AG09309 (cell line): Measurements from ENCODE around the gene PUS1.

Experiments
- DNase-seq: peaks from one replicate; pipeline ENCODE4 v3.0.0-alpha.2; 2010; ENCODE audit warnings: low read depth
- H3K4me3 ChIP-seq: 2 replicates; pipeline ENCODE4 v1.5.1; 2011; ENCODE audit warnings: mild to moderate bottlenecking, low read depth, low read length, moderate library complexity; ENCODE audit not compliant: control insufficient read depth
- TF ChIP-seq, protein P1 (sequence below): IDR thresholded peaks from 2 replicates; pipeline ENCODE4 v1.5.1; 2011; ENCODE audit warnings: mild to moderate bottlenecking, low read depth, low read length, inconsistent platforms; ENCODE audit not compliant: insufficient read depth, control insufficient read depth; ENCODE audit errors: missing control alignments

The PUS1 gene

DNA sequence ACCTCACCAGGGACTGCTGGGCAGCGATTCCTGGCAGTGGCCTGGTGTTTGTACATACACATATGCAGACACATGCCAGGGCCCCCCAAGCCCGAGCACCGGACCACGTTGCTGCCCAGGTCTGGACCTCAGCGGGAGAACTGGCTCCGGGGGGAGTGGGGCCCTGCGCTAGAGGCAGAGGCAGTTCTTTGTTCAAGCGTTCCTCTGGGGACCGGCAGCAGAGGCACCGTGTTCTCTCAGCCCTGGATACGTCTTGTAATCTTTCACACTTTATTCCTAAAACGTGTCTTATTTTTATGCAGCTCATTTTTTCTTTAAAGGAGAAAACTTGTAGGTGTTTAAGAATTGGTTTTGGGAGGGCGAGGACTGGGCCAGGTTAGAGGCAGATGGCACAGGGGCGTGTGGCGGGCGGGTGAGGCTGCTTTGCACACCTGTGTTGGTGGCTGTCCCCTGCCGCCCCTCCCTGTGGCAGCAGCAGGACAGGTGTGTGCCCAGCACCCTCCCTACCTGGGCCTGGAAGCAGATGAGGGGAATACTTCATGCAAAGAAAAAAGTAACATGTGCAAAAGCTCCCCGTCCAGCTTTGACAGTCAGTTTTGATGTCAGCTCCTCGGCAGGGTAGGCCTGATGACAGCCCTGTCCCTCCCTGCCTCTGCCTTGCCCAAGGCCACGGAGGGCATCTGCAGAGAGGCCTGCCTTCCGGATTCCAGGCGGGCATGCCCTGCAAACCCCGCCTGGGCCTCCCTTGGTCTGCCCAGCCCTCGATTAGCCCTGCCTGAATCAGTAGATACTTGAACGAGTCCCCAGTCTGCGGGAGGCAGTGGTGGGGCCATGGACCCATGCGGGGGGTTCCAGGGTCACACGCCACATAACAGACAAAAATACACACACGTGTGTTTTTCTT, 7.0 kb upstream of the PUS1 start:
- H3K4me3 ChIP-seq: no peak overlapping the region
- TF ChIP-seq, protein P1, sequence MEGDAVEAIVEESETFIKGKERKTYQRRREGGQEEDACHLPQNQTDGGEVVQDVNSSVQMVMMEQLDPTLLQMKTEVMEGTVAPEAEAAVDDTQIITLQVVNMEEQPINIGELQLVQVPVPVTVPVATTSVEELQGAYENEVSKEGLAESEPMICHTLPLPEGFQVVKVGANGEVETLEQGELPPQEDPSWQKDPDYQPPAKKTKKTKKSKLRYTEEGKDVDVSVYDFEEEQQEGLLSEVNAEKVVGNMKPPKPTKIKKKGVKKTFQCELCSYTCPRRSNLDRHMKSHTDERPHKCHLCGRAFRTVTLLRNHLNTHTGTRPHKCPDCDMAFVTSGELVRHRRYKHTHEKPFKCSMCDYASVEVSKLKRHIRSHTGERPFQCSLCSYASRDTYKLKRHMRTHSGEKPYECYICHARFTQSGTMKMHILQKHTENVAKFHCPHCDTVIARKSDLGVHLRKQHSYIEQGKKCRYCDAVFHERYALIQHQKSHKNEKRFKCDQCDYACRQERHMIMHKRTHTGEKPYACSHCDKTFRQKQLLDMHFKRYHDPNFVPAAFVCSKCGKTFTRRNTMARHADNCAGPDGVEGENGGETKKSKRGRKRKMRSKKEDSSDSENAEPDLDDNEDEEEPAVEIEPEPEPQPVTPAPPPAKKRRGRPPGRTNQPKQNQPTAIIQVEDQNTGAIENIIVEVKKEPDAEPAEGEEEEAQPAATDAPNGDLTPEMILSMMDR: no peak
- no peak for DNase-seq

DNA sequence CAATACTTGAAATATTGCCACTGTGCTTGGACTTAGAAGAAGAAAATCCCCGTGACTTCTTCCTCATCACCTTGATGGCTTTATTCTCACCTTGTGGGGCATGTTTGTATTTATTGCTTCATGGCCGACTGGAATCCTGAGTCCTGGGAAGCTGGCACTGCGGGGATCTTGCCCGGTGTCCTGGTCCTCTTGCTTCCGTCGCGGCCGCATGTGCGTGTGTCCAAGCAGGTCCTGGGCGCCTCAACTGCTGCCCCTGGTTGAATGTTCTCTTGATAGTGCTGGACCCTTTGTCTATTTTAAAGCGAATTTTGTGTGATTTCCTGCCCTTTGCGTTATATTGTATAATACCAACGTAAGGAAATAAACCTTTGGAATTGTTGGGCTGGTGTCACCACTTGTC, 6.3 kb upstream of the PUS1 start:
- no peak overlapping the region for H3K4me3 ChIP-seq
- DNase-seq: no peak
- TF ChIP-seq, protein P1: no peak

DNA sequence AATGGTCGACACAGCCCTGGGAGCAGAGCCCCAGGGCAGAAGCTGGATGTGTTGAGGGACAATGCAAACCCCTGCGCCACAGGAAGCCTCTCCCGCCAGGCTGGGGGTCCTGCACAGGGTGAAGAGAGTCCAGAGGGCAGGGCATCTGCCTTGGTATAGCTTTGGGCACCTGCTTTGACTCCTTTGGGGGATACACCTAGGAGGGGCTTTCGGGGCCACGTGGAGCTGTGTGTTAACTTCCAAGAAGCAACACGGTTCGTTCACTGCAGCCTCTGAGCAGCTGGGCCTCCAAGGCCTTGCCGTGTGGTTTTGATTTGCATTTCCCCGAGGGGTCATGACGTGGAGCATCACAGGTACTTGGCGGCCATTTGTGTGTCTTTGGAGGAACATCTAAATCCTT, 5.8 kb upstream of the PUS1 start:
- DNase-seq: no peak
- H3K4me3 ChIP-seq: no peak overlapping the region
- TF ChIP-seq, protein P1: no peak

DNA sequence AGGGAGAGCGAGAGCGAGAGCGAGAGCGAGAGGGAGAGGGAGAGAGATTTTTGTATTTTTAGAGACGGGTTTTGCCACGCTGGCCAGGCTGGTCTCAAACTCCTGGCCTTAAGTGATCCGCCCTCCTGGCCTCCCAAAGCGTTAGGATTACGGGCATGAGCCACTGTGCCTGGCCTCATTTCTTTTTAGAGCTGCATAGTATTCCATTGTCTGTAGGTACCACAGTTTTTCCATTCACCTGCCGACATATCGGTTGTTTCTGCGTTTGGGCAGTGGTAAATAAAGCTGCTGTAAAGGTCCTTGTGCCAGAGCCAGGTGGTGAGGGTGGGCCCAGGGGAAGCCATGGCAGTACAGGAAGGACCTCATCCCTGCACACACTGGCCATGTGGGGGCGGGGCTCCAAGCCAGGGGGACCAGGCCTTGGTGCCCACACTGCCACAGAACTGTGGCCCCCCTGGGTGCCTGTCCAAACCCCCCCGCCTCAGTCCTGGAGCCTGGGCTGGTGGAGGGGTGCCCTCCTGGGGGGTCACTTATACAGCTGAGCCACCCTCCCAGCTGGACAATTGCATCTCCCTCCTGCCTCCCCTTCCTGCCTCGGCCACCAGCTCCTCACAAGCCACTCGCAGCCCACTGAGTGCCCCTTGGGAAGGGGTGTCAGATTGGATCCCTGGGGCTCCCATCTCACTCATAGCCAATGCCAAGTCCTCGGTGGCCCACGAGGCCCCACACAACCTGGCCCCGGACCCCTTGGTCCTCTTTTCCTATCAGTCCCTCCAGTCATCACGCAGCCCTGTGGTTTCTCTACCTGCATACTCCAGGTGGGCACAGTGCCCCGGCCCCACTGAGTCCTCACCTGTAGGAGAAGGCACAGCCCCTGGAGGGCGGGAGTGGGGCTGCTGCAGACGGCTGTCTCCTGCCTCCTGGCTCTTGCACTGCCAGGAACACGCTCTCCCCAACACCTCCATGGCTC, 1.7 kb upstream of the PUS1 start:
- TF ChIP-seq, protein P1: no peak
- no peak overlapping the region for H3K4me3 ChIP-seq
- no peak for DNase-seq

DNA sequence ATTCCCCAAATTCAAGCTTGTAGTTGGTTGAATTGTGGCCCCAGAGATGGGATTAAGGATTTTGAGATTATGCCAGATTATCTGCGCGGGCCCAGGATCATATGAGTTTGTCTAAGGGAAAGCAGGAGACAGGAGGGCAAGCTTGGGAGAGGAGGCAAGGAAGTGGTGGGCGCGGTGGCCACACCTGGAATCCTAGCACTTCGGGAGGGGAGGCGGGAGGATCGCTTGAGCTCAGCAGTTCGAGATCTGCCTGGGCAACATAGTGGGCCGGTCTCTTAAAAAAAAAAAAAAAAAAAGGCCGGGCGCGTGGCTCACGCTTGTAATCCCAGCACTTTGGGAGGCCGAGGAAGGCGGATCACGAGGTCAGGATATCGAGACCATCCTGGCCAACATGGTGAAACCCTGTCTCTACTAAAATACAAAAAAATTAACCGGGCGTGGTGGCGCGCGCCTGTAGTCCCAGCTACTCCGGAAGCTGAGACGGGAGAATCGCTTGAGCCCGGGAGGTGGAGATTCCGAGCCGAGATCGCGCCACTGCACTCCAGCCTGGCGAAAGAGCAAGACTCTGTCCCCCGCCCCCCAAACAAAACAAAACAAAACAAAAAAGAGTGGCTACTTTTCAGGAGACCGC, 881 bp upstream of the PUS1 start:
- DNase-seq: no peak
- H3K4me3 ChIP-seq: peak overlapping the region; percentile 65
- TF ChIP-seq, protein P1: no peak
